Endothelial cell of umbilical vein (primary cell): ENCODE results near the gene CHST12. TPM values are rescaled to one million over a fixed set of nuclear protein-coding genes. Genes with fewer than 3 reads are reported as not detected.

Source experiments
- BruUV-seq: library from RNA; stranded (reverse); fragments of 400-500 nt; replicated peaks from 2 replicates; lab custom pipeline; 2021; lab: Mats Ljungman, UMichigan
- CTCF ChIA-PET: fragments of 300-600, 350-600 bp; sonication (Branson Sonifier 250); formaldehyde crosslinking; loops from one replicate; lab custom pipeline; 2021; ENCODE audit warnings: antibody characterized with exemption, inconsistent platforms; lab: Charles Lee
- POLR2A ChIA-PET: fragments of 300-600, 350-600 bp; sonication (Branson Sonifier 250); formaldehyde crosslinking; loops from one replicate; lab custom pipeline; 2021; ENCODE audit warnings: antibody characterized with exemption, inconsistent platforms; lab: Charles Lee
- DNase-seq: peaks from one replicate; pipeline ENCODE4 v3.0.0-alpha.2; 2011; ENCODE audit warnings: low read depth, low spot score
- FAIRE-seq: peaks from 2 replicates; lab custom pipeline; 2011; peaks lifted over from hg19 to GRCh38; lab: Jason Lieb, UNC
- H2AFZ ChIP-seq: 2 replicates; pipeline ENCODE4 v1.6.0; 2012; ENCODE audit warnings: low read depth, low read length, control low read depth, inconsistent platforms
- H3K27ac ChIP-seq: 2 replicates; pipeline ENCODE4 v1.5.1; 2011; ENCODE audit warnings: low read depth, mild to moderate bottlenecking, control low read depth, low read length, moderate library complexity; ENCODE audit not compliant: insufficient read depth
- H3K27me3 ChIP-seq, 2 experiments: 2 replicates each; pipeline versions ENCODE4 v1.6.0 to v1.6.1; 2011; ENCODE audit warnings: low read length in 2 of 2, mixed read lengths in 1 of 2; ENCODE audit not compliant: control insufficient read depth in 2 of 2, insufficient read depth in 2 of 2
- H3K36me3 ChIP-seq, 2 experiments: 2 replicates in 1 of 2; 3 replicates in 1 of 2; pipeline ENCODE4 v1.5.1; 2011; ENCODE audit warnings: low read length in 2 of 2, mild to moderate bottlenecking in 1 of 2, moderate library complexity in 1 of 2; ENCODE audit not compliant: control insufficient read depth in 2 of 2, insufficient read depth in 2 of 2; ENCODE audit errors: extremely low read depth in 1 of 2
- H3K4me1 ChIP-seq: 3 replicates; pipeline ENCODE4 v1.5.1; 2011; ENCODE audit warnings: mild to moderate bottlenecking, low read length; ENCODE audit not compliant: control insufficient read depth, insufficient read depth; ENCODE audit errors: extremely low read depth
- H3K4me2 ChIP-seq: 2 replicates; pipeline ENCODE4 v1.6.1; 2011; ENCODE audit warnings: low read length, control low read depth, mixed read lengths; ENCODE audit not compliant: insufficient read depth
- H3K4me3 ChIP-seq, 3 experiments: fragments of 200-600 bp in 1 of 3; sonication (generic), shearing (Covaris generic) in 1 of 3; replicated peaks in 1 of 3; 2 replicates each; pipeline ENCODE4 v1.5.1; 2011 to 2016; ENCODE audit warnings: control low read depth in 3 of 3, low read length in 3 of 3, mild to moderate bottlenecking in 2 of 3, inconsistent platforms in 1 of 3, low read depth in 1 of 3, moderate library complexity in 1 of 3; ENCODE audit not compliant: insufficient read depth in 1 of 3
- H3K79me2 ChIP-seq: 2 replicates; pipeline ENCODE4 v1.6.0; 2012; ENCODE audit warnings: low read length, inconsistent platforms; ENCODE audit not compliant: control insufficient read depth, insufficient read depth
- H3K9ac ChIP-seq: replicated peaks from 2 replicates; pipeline ENCODE3; 2011; ENCODE audit warnings: low read length, control low read depth; ENCODE audit not compliant: insufficient read depth; ENCODE audit errors: extremely low read depth
- H3K9me1 ChIP-seq: replicated peaks from 3 replicates; pipeline ENCODE4 v1.6.0; 2011; ENCODE audit warnings: mild to moderate bottlenecking, low read length; ENCODE audit not compliant: control insufficient read depth, insufficient read depth; ENCODE audit errors: extremely low read depth
- H3K9me3 ChIP-seq: replicated peaks from 2 replicates; pipeline ENCODE4 v1.5.1; 2012; ENCODE audit warnings: low read length, inconsistent platforms; ENCODE audit not compliant: control insufficient read depth, insufficient read depth
- H4K20me1 ChIP-seq: replicated peaks from 2 replicates; pipeline ENCODE3; 2011; ENCODE audit warnings: mild to moderate bottlenecking, low read length; ENCODE audit not compliant: control insufficient read depth, insufficient read depth; ENCODE audit errors: extremely low read depth
- CTCF ChIP-seq, 2 donors: IDR thresholded peaks; 1 replicate in 1 of 2; 2 replicates in 1 of 2; pipeline ENCODE4 v1.5.1; 2011; ENCODE audit warnings: low read length in 2 of 2, mild to moderate bottlenecking in 2 of 2, moderate library complexity in 2 of 2, control low read depth in 1 of 2, inconsistent platforms in 1 of 2, low read depth in 1 of 2; ENCODE audit not compliant: insufficient read depth in 1 of 2; ENCODE audit errors: extremely low read depth in 1 of 2
- EZH2 ChIP-seq: IDR thresholded peaks from 2 replicates; pipeline ENCODE4 v1.6.1; 2012; ENCODE audit warnings: borderline replicate concordance, low read depth, mild to moderate bottlenecking, moderate library complexity, low read length, inconsistent platforms; ENCODE audit not compliant: severe bottlenecking
- FOS ChIP-seq: IDR thresholded peaks from 2 replicates; pipeline ENCODE4 v1.6.1; 2011; ENCODE audit warnings: mild to moderate bottlenecking, low read length, moderate library complexity, borderline replicate concordance; ENCODE audit not compliant: insufficient read depth
- GATA2 ChIP-seq: IDR thresholded peaks from 2 replicates; pipeline ENCODE4 v1.7.0; 2011; ENCODE audit warnings: low read depth, mild to moderate bottlenecking, moderate library complexity, mixed read lengths, low read length; ENCODE audit not compliant: insufficient read length, insufficient read depth
- JUN ChIP-seq: IDR thresholded peaks from 2 replicates; pipeline ENCODE4 v1.6.1; 2011; ENCODE audit warnings: borderline replicate concordance, low read depth; ENCODE audit not compliant: insufficient read length, insufficient read depth
- POLR2A ChIP-seq: IDR thresholded peaks from 2 replicates; pipeline ENCODE4 v1.6.1; 2012; ENCODE audit warnings: low read depth, mild to moderate bottlenecking, control low read depth, low read length
- POLR2AphosphoS5 ChIP-seq: IDR thresholded peaks from 2 replicates; pipeline ENCODE4 v1.6.1; 2012; ENCODE audit warnings: low read depth, mild to moderate bottlenecking, control low read depth, low read length, moderate library complexity; ENCODE audit not compliant: insufficient read depth
- dilution Hi-C: fragments of 300-500 bp; cut with MboI; formaldehyde crosslinking; loops from one replicate; pipeline ENCODE4 v1.15.0; 2019; ENCODE audit warnings: low sequenced_read_pairs; ENCODE audit not compliant: extremely low pct_ligation_motif_present
- intact Hi-C: fragments of 100-400 bp; cut with micrococcal nuclease; formaldehyde crosslinking; loops from one replicate; pipeline ENCODE4 v1.10.0; 2022
- polyA plus RNA-seq, 4 experiments: library from polyadenylated mRNA; depleted of rRNA in 3 of 4; stranded (reverse) in 3 of 4; unstranded in 1 of 4; fragments of >200 nt; gene quantifications; 2 replicates each; pipeline versions ENCODE4 v1.2.1 to v1.2.3, GENCODE V29; 2011 to 2012; ENCODE audit warnings: missing spikeins in 1 of 4
- total RNA-seq: library from RNA; stranded (reverse); gene quantifications from 2 replicates; pipeline ENCODE4 v1.2.3, GENCODE V29; 2021

The CHST12 gene
- total and polyA plus RNA-seq, 2 donors (not counting 3 experiments of a cell fraction or from before 2014, with no cell fraction given), result 30.2 to 52.6 TPM

DNA sequence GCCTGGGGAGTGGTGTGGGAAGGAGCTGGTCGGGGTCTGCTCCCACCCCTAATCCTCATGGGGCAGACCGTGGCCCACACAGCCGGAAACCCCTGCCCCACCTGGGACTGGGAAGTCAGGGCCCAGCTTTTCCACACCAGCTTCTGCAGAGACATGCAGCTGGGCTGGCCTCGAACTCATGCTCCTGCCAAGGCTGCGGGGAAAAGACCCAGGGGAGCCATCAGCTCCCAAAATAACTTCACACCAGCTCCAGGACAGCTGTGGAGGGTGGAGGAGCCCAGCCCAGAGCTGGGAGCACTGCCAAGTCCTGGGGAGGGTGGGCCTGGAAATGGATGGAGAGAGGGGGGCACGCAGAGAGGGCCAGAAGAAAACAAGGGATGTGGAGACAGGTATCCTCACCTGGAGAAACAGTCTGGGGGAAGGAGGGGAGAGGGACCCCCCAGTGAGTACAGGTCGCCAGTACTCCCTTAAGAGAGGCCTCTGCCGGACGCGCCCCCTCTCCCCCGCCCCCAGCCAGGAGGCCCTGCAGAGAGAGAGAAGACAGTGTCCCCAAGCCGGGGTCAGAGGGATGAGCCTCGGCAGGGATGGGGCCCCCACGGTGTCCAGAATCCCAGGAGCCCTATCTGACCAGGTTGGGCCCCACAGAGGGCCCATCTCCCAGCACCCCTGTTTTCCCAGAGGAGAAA, 84.3 kb downstream of the CHST12 start:
- Histone ChIP-seq H3K4me2 (no peak overlapping the region), H3K4me1 (no peaks in the 10 kb centered on the region), H3K4me3 (no peak overlapping the region), H3K9me3 (no peaks in the 10 kb centered on the region), H3K79me2 (no peaks in the 10 kb centered on the region), H2AFZ (no peak overlapping the region), H3K9ac (no peak overlapping the region), H3K36me3 (no peaks in the 10 kb centered on the region), H3K27ac (no peak overlapping the region), H3K27me3 (no peaks in the 10 kb centered on the region), H3K9me1 (no peaks in the 10 kb centered on the region), H4K20me1 (no peaks in the 10 kb centered on the region)
- ChIA-PET POLR2A (no interaction called here), CTCF (interaction anchor here (0.8 to 1.4 kb wide), 5 partner anchors 14 to 193 kb away, joined by 3 to 5 read pairs (median 3); no protein-coding TSS in a partner anchor)
- intact Hi-C loops, result no loop called here
- DNase-seq (no peak), FAIRE-seq (no peak)
- no TSS peak for BruUV-seq
- TF ChIP-seq CTCF (IDR thresholded peaks at IDR 0.05; ENCODE audit: extremely low read depth in 1 of 2, insufficient read depth in 1 of 2, low read depth in 1 of 2, low read length in 2 of 2) (no peak), GATA2 (no peak), EZH2 (no peak), FOS (no peak), POLR2AphosphoS5 (no peak), POLR2A (no peak), JUN (no peak)
- dilution Hi-C loops, result no loop called here
